Caco-2 (cell line): ENCODE results near the gene BRSK2. TPM values are rescaled to one million over a fixed set of nuclear protein-coding genes. Genes with fewer than 3 reads are reported as not detected.

Experiments used
- BruUV-seq: library from RNA; stranded (reverse); fragments of 400-500 nt; replicated peaks from 2 replicates; lab custom pipeline; 2021; lab: Mats Ljungman, UMichigan
- CTCF ChIA-PET: fragments of 300-600 bp; sonication (Branson Sonifier 250); formaldehyde crosslinking; loops from one replicate; lab custom pipeline; 2022; ENCODE audit warnings: antibody characterized with exemption; lab: Charles Lee
- POLR2A ChIA-PET: fragments of 300-600 bp; sonication (Branson Sonifier 250); formaldehyde crosslinking; loops from one replicate; lab custom pipeline; 2022; ENCODE audit warnings: antibody characterized with exemption; lab: Charles Lee
- DNase-seq, 2 experiments: peaks; one replicate each; pipeline versions ENCODE4 v3.0.0 to v3.0.0-alpha.2; 2020 to 2022
- H3K27me3 ChIP-seq: replicated peaks from 2 replicates; pipeline ENCODE4 v1.6.0; 2011; ENCODE audit warnings: low read length; ENCODE audit not compliant: control insufficient read depth, insufficient read depth
- H3K36me3 ChIP-seq: 2 replicates; pipeline ENCODE4 v1.5.1; 2011; ENCODE audit warnings: low read length; ENCODE audit not compliant: control insufficient read depth, insufficient read depth
- H3K4me1 ChIP-seq: fragments of 250-450 bp; sonication (Bioruptor Pico); 2 replicates; pipeline ENCODE4 v1.5.1; 2020; ENCODE audit warnings: mild to moderate bottlenecking
- H3K4me3 ChIP-seq: 2 replicates; pipeline ENCODE4 v1.5.1; 2011; ENCODE audit warnings: low read depth, mild to moderate bottlenecking, control low read depth, low read length
- H3K9me3 ChIP-seq: fragments of 250-450 bp; sonication (Bioruptor Pico); 2 replicates; pipeline ENCODE4 v1.5.1; 2020; ENCODE audit warnings: mild to moderate bottlenecking, moderate library complexity
- H3K27ac Mint-ChIP-seq: one replicate; pipeline ENCODE4 v1.8.0; 2022; ENCODE audit warnings: mixed read lengths; ENCODE audit not compliant: unreplicated experiment
- H3K27me3 Mint-ChIP-seq: one replicate; pipeline ENCODE4 v1.8.0; 2022; ENCODE audit warnings: mixed read lengths; ENCODE audit not compliant: insufficient read depth, unreplicated experiment
- H3K36me3 Mint-ChIP-seq: one replicate; pipeline ENCODE4 v1.8.0; 2022; ENCODE audit warnings: mild to moderate bottlenecking, mixed read lengths; ENCODE audit not compliant: insufficient read depth, unreplicated experiment
- H3K4me1 Mint-ChIP-seq: one replicate; pipeline ENCODE4 v1.8.0; 2022; ENCODE audit warnings: low read depth, mixed read lengths; ENCODE audit not compliant: unreplicated experiment
- H3K4me3 Mint-ChIP-seq: one replicate; pipeline ENCODE4 v1.8.0; 2022; ENCODE audit warnings: mild to moderate bottlenecking, moderate library complexity, mixed read lengths; ENCODE audit not compliant: unreplicated experiment
- H3K9me3 Mint-ChIP-seq: one replicate; pipeline ENCODE4 v1.8.0; 2022; ENCODE audit warnings: mixed read lengths; ENCODE audit not compliant: unreplicated experiment
- CTCF ChIP-seq, 2 experiments: fragments of 200-600 bp in 1 of 2; IDR thresholded peaks; 1 replicate in 1 of 2; 2 replicates in 1 of 2; pipeline versions ENCODE4 v1.5.1 to v1.8.0; 2011 to 2022; ENCODE audit warnings: antibody characterized with exemption in 1 of 2, control low read depth in 1 of 2, inconsistent platforms in 1 of 2, low read depth in 1 of 2, low read length in 1 of 2, mild to moderate bottlenecking in 1 of 2, moderate library complexity in 1 of 2; ENCODE audit not compliant: insufficient read depth in 1 of 2, severe bottlenecking in 1 of 2, unreplicated experiment in 1 of 2
- intact Hi-C: fragments of 100-400 bp; cut with micrococcal nuclease; formaldehyde crosslinking; loops from one replicate; pipeline ENCODE4 v1.10.0; 2022; ENCODE audit not compliant: unreplicated experiment
- total RNA-seq: library from RNA; stranded (reverse); gene quantifications from 2 replicates; pipeline ENCODE4 v1.2.3, GENCODE V29; 2022

BRSK2 gene
- total RNA-seq, 1 experiment from 2014 or later: 32.8 TPM

- Histone ChIP-seq H3K4me1 (no peaks in the 10 kb centered on the region), H3K9me3 (no peaks in the 10 kb centered on the region), H3K27me3 (no peaks in the 10 kb centered on the region), H3K36me3 (no peaks in the 10 kb centered on the region), H3K4me3 (no peak overlapping the region)
- BruUV-seq: no TSS peak
- no peaks in the 10 kb centered on the region for H3K4me1 Mint-ChIP-seq
- DNase-seq: no peak
- ChIA-PET POLR2A (no interaction called here), CTCF (no interaction called here)
- TF ChIP-seq CTCF (IDR thresholded peaks at IDR 0.05; ENCODE audit: insufficient read depth in 1 of 2, low read depth in 1 of 2, low read length in 1 of 2, severe bottlenecking in 1 of 2, unreplicated experiment in 1 of 2): no peak
- no peak overlapping the region for H3K27ac Mint-ChIP-seq
- intact Hi-C loops: no loop called here
- no peaks in the 10 kb centered on the region for H3K9me3 Mint-ChIP-seq
- no peaks in the 10 kb centered on the region for H3K27me3 Mint-ChIP-seq
- H3K36me3 Mint-ChIP-seq: peaks cover 20% of the 10 kb centered on the region
- H3K4me3 Mint-ChIP-seq: no peak overlapping the region
Measured at GRCh38 chr11:1456596-1457325, 67.0 kb downstream of the BRSK2 start.

GRCh38 chr11:1457326-1457680 is 67.6 kb downstream of the BRSK2 start:
- H3K4me1 Mint-ChIP-seq: no peaks in the 10 kb centered on the region
- no peaks in the 10 kb centered on the region for H3K9me3 ChIP-seq
- H3K36me3 Mint-ChIP-seq: peaks cover 19% of the 10 kb centered on the region
- DNase-seq: no peak
- no TSS peak for BruUV-seq
- TF ChIP-seq CTCF (IDR thresholded peaks at IDR 0.05; ENCODE audit: insufficient read depth in 1 of 2, low read depth in 1 of 2, low read length in 1 of 2, severe bottlenecking in 1 of 2, unreplicated experiment in 1 of 2): no peak
- ChIA-PET POLR2A (no interaction called here), CTCF (no interaction called here)
- no peak overlapping the region for H3K4me3 Mint-ChIP-seq
- no peaks in the 10 kb centered on the region for H3K27me3 ChIP-seq
- H3K36me3 ChIP-seq: no peaks in the 10 kb centered on the region
- no peaks in the 10 kb centered on the region for H3K9me3 Mint-ChIP-seq
- no peak overlapping the region for H3K4me3 ChIP-seq
- intact Hi-C loops: no loop called here
- no peak overlapping the region for H3K27ac Mint-ChIP-seq
- no peaks in the 10 kb centered on the region for H3K4me1 ChIP-seq
- H3K27me3 Mint-ChIP-seq: no peaks in the 10 kb centered on the region

GRCh38 chr11:1457856-1458255 is 68.1 kb downstream of the BRSK2 start:
- H3K4me3 Mint-ChIP-seq: no peak overlapping the region
- H3K4me3 ChIP-seq: no peak overlapping the region
- no peaks in the 10 kb centered on the region for H3K9me3 ChIP-seq
- H3K4me1 ChIP-seq: no peaks in the 10 kb centered on the region
- DNase-seq: no peak
- POLR2A ChIA-PET: no interaction called here
- no peak overlapping the region for H3K27ac Mint-ChIP-seq
- H3K4me1 Mint-ChIP-seq: no peaks in the 10 kb centered on the region
- no peaks in the 10 kb centered on the region for H3K9me3 Mint-ChIP-seq
- intact Hi-C loops: no loop called here
- CTCF ChIA-PET: no interaction called here
- H3K36me3 Mint-ChIP-seq: peaks cover 22% of the 10 kb centered on the region
- no TSS peak for BruUV-seq
- no peak for TF ChIP-seq CTCF (IDR thresholded peaks at IDR 0.05; ENCODE audit: insufficient read depth in 1 of 2, low read depth in 1 of 2, low read length in 1 of 2, severe bottlenecking in 1 of 2, unreplicated experiment in 1 of 2)
- no peaks in the 10 kb centered on the region for H3K27me3 Mint-ChIP-seq
- no peaks in the 10 kb centered on the region for H3K36me3 ChIP-seq
- H3K27me3 ChIP-seq: no peaks in the 10 kb centered on the region
